GM12864 (cell line): ENCODE measurements around the gene OR13C9.

Source experiments
- DNase-seq: peaks from one replicate; pipeline ENCODE4 v3.0.0-alpha.2; 2011; ENCODE audit warnings: low read depth
- H3K4me3 ChIP-seq: 2 replicates; pipeline ENCODE4 v1.5.1; 2011; ENCODE audit warnings: mild to moderate bottlenecking, low read depth, low read length, control low read depth
- TF ChIP-seq, protein P1 (sequence below): IDR thresholded peaks from 2 replicates; pipeline ENCODE4 v1.5.1; 2011; ENCODE audit warnings: low read depth, mild to moderate bottlenecking, moderate library complexity, low read length, control low read depth, inconsistent platforms; ENCODE audit errors: missing control alignments

The OR13C9 gene

DNA sequence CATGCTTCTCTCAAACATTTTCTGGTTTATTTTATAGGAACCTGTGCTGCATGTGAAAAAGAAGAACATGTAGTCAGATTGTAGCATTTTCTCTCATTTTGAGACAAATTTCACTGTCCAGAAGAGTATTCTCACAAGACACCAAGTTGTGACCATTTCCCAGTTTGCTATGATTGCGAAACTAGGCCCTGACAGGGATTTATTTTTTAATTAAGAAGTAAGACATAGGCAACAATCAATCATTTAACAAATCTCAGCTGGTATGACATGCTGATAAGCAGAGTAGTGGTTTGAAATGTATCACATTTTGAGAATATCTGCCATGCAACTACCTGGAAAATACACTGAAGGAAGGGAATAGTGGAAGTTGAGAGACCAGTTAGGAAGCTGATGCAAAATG, 37.4 kb downstream of the OR13C9 start:
- no peak overlapping the region for H3K4me3 ChIP-seq
- TF ChIP-seq, protein P1, sequence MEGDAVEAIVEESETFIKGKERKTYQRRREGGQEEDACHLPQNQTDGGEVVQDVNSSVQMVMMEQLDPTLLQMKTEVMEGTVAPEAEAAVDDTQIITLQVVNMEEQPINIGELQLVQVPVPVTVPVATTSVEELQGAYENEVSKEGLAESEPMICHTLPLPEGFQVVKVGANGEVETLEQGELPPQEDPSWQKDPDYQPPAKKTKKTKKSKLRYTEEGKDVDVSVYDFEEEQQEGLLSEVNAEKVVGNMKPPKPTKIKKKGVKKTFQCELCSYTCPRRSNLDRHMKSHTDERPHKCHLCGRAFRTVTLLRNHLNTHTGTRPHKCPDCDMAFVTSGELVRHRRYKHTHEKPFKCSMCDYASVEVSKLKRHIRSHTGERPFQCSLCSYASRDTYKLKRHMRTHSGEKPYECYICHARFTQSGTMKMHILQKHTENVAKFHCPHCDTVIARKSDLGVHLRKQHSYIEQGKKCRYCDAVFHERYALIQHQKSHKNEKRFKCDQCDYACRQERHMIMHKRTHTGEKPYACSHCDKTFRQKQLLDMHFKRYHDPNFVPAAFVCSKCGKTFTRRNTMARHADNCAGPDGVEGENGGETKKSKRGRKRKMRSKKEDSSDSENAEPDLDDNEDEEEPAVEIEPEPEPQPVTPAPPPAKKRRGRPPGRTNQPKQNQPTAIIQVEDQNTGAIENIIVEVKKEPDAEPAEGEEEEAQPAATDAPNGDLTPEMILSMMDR = no peak
- no peak for DNase-seq

DNA sequence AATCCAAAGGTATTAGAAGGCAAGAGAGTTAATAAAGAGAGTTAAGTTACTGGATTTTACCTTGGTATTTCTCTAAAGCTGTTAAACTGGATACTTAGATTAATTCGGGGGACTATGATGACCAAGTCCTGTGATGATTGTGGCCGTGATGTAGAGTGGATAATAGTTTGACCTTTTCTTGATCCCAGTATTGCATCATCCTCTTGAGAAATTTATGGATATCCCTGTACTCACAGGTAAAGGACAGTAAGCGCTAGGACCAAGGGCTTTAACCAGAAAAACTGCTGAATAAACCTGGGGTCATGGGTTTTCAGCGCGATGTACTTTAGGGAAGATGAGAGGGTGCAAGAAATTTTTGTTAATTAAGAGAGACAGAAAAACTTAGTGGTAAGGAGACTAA, 40.7 kb downstream of the OR13C9 start:
- TF ChIP-seq, protein P1 = no peak
- no peak for DNase-seq
- H3K4me3 ChIP-seq = no peak overlapping the region

DNA sequence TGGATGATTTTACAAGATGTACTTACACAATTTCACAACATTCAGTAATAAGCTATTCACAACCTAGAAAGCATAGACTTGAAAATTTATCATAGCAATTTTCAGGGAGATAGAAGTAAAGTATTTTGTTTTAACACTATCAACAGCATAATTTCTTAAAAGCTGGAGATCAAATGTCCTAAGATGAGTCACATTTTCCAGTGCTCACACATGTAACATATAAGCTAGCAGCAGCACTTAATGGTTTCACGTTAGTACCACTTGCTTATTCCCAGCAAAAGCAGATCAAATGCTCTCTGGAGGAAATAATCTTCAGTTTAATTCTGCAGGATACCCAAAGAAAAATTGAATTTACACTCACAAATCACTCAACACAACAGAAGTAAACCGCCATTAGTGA, 42.5 kb downstream of the OR13C9 start:
- DNase-seq = no peak
- TF ChIP-seq, protein P1 = no peak
- H3K4me3 ChIP-seq = no peak overlapping the region

GRCh38 chr9:104572612-104573011, 45.4 kb downstream of the OR13C9 start:
- TF ChIP-seq, protein P1 = no peak
- DNase-seq = no peak
- no peak overlapping the region for H3K4me3 ChIP-seq

GRCh38 chr9:104568868-104569267, 49.1 kb downstream of the OR13C9 start, which contains the start of gene OR13C8:
Gene OR13C8 (plus strand): TSS chr9:104569168. CDS start chr9:104569168, 0 bp downstream.
- TF ChIP-seq, protein P1 = no peak
- H3K4me3 ChIP-seq = no peak within 1 kb of the TSS

More at GRCh38 chr9:104568868-104569267, 49.1 kb downstream of the OR13C9 start, which contains the start of gene OR13C8:
- DNase-seq = no peak
